Body of pancreas (tissue), 4 donors: ENCODE measurements around the gene AKR1C2.

Experiments used
- CTCF ChIP-seq, 7 experiments: fragments of 450-650 bp in 4 of 7; fragments of 200-600 bp in 3 of 7; sonication (generic) in 3 of 7; IDR thresholded peaks; one replicate each; pipeline ENCODE4 v1.5.1; 2016 to 2019; ENCODE audit warnings: antibody characterized with exemption in 7 of 7
- POLR2A ChIP-seq, 3 donors: fragments of 450-650 bp; IDR thresholded peaks; one replicate each; pipeline ENCODE4 v1.6.1; 2016; ENCODE audit warnings: antibody characterized with exemption in 3 of 3, mild to moderate bottlenecking in 2 of 3

DNA sequence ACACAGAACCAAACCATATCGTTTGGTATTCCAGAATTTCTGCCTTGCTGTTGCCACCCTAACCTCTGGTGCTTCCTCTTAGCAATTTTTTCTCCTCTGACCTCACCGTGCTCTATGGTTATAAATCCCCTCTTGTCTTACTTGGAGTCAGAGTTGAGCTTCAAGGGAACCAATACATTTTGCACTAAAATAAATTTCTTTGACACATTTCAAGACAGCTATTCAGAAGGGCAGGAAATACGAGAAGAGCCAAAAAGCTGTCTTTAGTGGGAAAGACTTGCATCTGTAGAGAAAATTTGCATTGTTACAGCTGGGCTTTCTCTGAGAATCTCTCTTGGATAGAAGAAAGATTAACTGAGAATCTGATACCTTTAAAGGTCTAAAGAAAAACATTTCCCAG lies 14.5 kb upstream of the AKR1C2 start:
- TF ChIP-seq CTCF (IDR thresholded peaks at IDR 0.05) (no peak), POLR2A (IDR thresholded peaks at IDR 0.05) (no peak)
